NCI-H2196 treated with DMSO at 0.1 percent for 48 hours (cell line): ENCODE measurements around the gene HOXD9.

ENCODE experiments used
- DNase-seq: peaks from one replicate; lab custom pipeline; 2025; ENCODE audit not compliant: unreplicated experiment; lab: John Stamatoyannopoulos, UW

Gene HOXD9

DNA sequence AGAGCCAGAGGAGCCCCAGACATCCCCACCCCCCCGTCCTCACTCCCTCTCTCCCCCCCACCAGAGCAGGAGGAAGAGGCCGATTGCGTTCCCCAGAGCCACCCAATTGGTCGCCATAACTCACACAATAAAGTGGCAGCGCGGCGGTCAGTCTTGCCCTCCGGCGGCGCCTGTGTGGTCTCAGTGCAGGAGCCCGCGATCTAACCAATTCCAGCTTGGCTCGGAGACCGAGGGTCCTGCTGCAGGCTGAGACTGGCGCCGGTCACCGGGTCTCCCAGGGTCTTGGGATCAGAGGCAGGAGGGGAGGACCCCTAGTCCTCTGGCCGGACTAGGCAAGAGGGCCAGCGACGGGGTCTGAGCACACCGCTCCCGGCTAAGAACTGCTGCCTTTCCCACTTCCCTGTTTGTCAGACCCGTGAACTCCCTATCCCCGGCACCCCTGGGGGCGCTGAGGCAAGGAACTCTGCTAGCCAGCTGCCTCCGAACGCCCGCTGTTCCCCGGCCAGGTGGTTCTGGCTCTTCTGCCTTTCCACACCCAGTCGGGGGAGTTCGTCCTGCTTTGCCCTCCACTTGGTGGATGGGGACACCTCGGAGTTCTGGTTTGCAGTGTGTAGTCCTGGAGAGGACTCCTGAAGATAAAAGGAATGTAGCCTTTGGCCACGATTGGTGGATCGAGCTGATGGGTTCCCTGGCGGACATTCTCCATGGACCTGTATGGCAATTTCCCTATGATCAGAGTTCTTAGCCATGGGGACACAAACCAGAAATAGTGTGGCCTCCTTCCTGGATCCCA is 24.0 kb upstream of the HOXD9 start:
- DNase-seq, result no peak

DNA sequence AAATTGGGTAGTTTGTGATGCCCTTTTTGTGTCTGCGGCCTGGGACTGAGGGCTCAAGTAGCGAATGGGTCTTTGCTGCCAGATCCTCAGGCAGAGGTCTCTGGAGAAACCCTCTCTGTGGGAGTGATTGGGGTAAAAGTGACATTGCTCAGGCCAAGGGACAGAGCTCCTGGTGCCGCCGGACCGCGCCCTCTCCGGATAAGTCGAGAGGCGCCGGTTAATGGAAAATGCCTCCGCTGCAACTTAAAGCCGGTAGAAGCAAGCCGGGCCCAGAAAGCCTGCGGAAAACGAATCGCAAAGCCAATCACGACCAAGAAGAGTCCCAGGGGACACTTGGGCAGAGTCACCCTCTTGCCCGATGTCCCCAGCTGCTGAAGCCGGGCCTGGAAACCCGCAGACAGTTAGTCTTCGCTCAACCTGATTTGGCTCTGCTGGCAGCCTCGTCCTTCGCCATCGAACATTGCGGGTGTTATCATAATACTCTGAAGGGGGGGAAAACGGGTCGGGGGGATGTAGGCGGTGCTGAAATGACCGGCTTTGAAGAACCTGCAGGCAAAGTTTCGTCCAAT is 23.3 kb upstream of the HOXD9 start:
- no peak for DNase-seq

DNA sequence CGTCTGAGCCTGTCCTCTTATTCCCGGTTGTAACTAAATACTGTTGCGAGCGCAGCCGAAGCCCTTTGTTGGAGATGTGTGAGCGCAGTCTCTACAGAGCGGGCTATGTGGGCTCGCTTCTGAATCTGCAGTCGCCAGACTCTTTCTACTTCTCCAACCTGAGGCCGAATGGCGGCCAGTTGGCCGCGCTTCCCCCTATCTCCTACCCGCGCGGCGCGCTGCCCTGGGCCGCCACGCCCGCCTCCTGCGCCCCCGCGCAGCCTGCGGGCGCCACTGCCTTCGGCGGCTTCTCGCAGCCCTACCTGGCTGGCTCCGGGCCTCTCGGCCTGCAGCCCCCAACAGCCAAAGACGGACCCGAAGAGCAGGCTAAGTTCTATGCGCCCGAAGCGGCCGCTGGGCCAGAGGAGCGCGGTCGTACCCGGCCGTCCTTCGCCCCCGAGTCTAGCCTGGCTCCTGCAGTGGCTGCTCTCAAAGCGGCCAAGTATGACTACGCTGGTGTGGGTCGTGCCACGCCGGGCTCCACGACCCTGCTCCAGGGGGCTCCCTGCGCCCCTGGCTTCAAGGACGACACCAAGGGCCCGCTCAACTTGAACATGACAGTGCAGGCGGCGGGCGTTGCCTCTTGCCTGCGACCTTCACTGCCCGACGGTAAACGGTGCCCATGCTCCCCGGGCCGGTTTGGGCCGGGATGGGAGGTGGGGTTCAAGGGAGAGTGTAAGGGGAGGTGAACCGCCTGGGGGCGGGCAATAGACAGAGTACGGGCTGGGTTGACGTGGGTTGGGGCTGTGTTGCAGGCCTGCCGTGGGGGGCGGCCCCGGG is 22.6 kb upstream of the HOXD9 start, which contains the start of gene HOXD12:
Gene HOXD12, plus strand, starts transcription at position 68 of the 819 bp plus-strand sequence. Its CDS starts 7 bp downstream, at position 75.
- DNase-seq, result no peak

DNA sequence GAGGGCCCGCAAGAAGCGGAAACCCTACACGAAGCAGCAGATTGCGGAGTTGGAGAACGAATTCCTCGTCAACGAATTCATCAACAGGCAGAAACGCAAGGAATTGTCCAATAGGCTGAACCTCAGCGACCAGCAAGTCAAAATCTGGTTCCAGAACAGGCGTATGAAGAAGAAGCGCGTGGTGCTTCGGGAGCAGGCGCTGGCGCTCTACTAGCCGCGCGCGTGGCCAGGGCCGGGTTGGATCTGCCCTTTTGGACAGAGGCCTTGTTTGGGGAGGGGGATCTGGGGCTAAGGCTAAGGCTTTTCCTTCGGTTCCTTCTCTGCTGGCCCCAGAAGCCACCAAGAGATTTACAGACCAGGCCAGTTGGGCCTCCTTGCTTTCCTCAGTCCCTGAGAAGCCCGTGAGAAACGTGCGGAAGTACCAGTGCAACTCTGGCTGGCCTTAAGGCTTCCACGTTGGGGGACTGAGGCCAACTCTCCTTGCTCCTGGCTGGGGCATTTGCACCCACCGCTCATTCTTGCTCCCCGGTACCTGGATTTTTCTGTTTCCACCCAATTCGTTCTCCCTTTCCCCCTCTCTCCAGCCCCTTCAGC is 21.9 kb upstream of the HOXD9 start:
- DNase-seq, result no peak

DNA sequence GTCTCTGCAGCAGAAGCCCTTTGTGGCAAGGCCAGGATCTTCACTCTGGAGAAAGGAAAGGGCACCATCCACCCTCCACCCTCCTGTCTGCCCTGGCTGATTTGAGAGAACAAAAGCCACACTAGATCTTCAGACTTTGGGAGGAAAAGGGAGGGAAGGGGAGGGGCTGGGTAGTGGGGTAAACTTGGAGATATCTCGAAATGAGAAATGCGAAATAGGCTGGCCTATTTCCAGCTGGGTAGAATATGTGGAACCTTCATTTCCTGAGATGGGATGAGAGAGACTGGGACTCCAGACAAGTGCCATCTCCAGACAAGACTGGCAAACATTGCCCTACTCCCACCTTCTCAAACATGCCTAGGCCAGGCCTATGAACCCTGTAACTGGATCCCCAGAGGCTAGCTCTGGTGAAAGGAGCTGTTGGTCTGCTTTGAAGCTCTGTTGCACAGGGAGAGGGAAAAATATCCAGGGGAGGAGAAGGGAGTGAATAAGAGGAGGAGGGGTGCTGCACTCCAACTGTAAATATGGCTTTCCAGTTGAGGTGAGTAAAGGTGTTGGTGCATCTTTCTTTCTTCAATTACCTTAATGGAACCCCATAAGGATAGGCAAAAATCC is 21.2 kb upstream of the HOXD9 start:
- peak; percentile 34 for DNase-seq

DNA sequence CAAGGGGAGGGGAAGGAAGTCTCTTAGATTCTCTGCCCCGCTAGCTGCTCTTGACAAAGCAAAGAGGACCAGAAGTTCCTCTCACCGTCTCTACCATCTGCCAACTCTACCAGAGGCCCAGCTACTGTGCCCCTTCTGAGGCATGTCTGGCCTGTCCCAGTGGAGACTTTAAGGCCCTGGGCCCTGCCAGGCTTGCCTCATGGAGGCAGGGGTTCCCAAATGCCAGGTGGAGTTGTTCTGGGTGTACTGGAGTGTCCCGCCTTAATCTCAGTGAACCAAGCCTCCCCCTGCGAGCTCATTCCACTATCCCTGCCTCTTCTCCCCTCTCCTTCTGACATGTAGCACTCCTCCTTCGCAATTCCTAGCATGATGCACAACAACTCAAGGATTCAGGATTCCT is 20.7 kb upstream of the HOXD9 start:
- DNase-seq, result no peak

DNA sequence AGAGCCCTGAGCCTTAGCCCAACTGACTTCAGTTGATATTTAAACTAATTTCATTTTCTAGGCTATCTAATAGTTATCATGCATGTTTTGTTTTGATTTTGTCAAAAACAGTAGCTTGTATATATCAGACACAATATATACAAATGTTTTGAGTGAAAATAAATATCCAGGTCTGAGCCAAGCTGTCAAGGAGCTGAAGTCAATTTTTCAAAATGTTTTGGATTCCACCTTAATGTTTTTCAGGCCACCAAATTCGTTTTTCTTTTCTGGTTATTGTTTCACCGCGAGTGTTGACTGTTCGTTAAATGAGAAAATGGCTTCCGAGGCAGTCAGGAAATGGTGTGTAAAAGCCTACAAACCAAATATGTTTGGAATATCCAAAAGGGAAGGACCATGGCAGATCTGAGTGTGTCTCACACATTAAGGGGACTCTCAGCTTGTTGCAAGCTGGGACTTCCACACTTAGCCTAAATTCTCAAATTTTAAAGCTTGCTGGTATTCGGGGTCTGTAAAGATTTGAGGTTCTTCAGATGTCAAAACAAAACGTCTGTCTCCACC is 20.1 kb upstream of the HOXD9 start:
- DNase-seq, result no peak

DNA sequence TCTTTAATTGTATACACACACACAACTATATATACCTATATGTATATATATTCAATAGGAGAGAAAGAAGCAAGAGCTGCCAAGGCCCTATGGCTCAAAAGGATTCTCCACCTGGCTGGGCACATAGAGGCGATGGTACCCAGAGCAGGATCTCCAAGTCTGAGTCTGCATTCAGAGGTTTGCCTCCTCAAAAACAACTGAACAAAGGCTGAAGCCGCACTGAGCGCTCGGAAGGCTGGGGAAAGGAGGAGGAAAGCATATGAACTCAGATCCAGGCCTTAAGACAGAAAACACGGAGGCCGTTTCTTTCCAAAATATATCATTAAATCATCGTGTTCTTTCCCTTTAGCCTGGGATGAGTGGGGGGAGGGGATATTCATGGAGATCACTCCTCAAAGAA is 19.3 kb upstream of the HOXD9 start:
- no peak for DNase-seq

DNA sequence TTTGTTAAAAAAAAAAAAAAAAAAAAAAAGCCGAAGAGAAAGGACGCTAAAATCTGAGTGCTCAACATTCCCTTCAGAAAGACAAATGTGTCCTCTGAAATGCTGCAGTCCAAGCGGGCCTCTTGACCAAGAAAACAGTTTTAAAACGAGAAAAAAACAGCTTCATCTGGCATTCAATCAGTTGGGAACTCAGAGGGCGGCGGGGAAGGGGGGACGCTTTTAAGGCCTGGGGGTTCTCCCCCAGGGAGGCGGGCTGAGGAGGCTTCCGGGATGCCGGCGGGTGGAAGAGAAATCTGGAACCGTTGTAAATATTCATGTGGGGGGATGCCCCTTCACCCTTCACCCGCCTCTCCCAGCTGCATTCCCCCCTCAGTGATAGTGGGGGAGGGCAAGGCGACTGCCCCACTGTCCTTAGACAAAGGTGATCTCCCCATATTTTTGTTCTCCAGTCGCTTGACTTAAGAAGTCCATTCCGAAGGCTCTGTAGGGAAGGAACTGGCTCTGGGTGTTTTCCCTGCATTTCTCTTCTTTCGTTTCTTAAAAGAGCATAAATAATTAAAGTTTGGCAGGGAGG is 18.7 kb upstream of the HOXD9 start:
- DNase-seq, result no peak

DNA sequence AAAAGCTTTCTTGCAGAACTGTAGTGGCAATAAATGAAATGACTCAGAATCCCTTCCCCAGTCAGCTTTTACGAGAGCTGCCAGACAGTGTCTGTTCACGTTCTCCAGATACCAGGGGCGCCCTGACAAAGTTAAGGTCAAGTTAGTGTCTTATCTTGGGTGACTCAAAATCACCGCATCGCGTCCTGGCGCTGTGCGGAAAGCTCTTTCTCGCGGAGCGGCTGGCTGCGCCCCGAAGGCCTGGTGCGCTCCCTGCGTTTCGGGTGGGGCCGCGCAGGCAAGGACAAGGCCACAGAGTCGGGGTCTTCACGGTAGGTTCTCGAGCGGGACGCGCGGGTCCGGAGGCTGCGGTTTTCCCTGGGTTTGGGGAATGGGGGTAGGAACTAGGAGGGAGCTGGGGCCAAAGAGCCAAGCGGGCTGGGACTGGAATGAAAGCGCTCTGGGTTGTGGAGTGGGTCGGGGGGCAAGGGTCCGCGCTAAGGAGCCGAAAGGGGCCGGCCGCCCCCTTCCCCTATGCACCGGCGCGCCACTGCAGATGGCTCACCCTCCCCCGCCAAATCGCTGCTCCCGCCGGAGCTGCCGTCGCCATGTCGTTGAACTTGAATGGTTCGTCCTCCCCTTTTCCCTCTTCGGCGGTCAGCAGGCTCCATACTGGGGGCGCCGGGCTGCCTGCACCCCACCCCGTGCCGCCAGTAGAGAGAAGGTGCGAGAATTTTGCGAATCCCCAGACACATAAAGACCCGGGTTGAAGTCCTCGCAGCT is 18.0 kb upstream of the HOXD9 start:
- DNase-seq, result no peak

DNA sequence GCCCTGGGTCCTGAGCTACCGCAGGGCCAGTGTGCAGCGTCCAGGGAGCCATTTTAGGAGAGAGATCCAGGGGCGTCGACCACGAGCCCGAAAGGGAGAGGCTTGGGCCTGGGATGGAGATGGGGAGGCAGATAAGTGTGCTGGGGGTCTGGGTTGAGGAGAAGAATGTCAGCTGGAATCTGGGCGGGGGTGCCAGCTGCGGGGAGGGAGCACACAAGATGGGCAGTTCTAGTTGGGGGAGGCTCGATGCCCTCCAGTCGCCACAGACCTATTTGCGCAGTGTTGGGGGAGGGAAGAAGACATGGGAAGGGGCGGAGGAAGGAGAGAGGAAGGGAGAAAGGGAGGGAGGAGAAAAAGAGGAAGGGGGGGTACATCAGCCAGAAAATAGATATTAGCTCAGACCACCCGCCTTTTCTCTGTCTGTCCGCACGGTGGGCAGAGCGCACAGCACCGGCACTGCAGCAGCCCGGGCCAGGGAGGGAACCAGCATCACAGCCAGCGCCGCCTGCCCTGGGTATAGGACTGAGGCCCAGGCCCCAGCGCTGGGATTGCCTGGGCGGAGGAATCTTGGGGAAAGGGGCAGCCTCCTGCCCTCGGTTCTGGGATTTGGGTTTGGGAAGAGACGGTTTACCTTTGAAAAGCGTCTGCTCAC is 17.3 kb upstream of the HOXD9 start:
- DNase-seq, result no peak

DNA sequence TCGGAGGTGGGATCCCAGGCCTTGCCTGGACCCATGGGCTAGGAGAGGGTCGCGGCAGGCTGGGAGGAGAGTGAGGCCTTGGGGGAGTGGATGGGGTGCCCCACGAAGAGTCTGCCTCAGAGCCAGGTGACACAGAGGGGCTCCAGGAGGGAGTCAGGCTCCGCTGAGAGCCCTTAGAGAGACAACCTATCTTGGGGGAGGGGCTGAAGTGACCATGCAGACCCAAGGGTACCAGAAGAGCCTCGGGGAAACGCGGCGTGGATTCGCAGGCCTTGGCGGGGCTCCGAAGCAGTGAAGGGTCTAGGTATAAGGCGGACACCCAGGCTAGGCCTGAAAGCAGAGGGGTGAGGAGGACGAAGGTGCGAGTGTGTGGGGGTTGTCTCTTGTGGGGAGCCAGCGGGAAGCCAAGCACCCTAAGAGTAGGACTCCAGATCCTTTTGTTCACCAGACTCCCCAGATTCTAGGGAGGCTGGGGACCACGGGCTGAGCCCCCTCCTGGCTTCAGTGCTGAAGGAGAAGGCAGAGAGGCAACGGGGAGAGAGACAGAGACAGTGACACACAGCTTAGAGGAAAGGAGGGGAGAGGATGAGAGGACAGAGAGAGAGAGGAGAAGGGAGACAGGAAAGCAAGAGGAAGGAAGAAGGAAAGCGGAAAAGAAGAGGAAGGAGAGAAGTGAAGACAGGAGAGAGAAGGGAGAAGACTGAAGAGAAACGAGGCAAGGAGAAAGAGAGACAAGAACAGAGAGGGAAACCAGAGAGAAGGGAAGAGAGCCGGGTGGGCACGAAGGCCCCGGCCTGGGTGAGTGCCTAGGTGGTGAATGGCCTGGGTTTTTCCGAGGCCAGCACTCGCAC is 16.6 kb upstream of the HOXD9 start:
- no peak for DNase-seq

DNA sequence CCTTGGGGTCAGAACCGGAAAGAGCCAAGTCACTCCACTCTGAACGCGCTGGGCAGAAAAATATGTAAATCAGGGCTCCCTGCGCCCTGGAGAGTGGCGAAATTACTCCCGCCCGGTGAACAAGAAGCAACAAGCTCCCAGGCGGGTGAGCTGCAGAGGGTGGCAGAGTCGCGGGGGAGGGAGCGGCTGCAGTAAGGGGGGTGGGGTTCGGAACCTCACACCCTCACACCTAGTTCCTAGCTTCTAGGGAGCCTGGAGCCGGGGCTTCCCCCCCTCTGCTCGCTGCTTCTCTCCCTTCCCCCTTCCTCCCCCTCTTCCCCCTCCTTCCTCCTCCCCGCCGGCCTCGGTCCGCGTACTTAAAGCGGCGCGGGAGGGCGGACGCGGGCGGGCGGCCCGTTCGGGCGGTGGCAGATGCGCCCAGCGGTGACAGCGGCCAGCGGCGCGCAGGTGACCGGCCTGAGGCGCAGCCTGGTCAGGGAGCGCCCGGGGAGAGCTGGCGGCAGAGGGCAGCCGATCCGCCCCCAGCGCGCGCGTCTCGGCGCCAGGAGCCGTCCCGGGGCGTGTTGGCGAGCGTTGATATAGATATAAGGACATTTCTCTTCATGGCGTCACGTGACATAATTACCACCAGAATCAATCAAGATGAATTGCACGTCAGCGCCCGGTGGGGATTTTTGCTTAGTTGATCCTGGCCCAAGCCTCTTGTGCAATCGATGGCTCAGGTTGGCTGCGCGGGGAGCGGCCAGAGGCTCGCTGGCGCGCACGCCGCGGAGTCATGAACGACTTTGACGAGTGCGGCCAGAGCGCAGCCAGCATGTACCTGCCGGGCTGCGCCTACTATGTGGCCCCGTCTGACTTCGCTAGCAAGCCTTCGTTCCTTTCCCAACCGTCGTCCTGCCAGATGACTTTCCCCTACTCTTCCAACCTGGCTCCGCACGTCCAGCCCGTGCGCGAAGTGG is 15.7 kb upstream of the HOXD9 start, which contains the start of gene HOXD11:
Gene HOXD11, plus strand, starts transcription at position 700 of the 959 bp plus-strand sequence. Its CDS starts 76 bp downstream, at position 776.
- DNase-seq, result peak; percentile 92

DNA sequence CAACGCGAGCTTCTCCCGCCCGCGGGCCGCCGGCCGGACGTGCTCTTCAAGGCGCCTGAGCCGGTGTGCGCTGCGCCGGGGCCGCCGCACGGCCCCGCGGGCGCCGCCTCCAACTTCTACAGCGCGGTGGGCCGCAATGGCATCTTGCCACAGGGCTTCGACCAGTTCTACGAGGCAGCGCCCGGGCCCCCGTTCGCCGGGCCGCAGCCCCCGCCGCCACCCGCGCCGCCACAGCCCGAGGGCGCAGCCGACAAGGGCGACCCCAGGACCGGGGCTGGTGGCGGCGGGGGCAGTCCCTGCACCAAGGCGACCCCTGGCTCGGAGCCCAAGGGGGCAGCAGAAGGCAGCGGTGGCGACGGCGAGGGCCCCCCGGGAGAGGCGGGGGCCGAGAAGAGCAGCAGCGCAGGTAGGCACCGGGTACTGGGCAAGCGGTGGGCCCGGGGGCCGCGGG is 14.8 kb upstream of the HOXD9 start:
- DNase-seq, result no peak

DNA sequence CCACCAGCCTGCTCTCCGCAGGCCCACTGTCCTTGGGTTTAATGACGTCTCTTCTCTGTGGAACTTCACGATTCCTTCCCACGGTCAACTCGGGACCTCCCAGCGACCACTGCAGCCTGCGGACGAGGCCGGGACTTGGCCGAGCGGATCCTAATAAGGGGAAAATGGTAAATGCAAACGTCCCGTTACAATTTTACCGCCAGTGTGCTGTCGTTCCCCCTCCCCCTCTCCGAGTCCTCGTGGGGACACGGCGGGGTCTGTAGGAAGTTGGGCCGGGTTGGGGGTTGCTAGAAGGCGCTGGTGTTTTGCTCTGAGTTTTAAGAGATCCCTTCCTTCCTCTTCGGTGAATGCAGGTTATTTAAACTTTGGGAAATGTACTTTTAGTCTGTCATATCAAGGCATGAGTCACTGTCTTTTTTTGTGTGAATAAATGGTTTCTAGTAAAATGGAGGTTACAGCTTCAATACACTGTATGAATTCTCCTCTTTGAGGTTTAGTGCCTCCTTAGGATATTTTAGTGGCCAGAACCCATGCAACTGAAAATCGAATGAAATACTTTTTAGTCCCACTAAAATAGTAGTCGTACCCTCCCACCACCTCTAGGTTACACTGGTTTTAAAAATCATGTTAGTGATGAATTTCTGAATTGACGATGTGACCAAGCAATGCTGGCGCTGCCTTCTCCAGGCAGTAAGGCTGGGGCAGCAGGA is 13.2 kb upstream of the HOXD9 start:
- DNase-seq, result no peak

DNA sequence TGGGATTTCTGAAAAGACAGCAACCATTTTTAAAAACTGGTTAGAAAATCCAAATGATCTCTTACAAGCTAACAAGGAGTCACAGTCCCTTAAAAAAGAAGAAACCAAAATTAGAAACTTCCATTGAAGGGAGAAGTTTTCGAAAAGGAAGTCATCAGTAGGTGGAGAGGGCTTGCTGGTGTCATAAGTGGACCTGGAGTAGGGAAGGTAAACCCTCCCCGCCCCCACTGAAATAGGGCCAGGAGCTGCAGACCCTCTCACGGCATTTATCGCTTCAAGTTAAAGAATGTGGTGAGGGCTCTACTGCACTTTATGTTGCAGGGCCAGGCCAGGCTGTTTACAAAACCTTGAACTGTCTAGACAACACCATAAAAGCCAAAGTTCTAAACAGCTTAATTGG is 12.6 kb upstream of the HOXD9 start:
- DNase-seq, result no peak
